Progenitor cell of endocrine pancreas (in vitro differentiated cells): ENCODE data around the gene FBXO48. TPM values are rescaled to one million over a fixed set of nuclear protein-coding genes. Genes with fewer than 3 reads are reported as not detected.
"Not testable (repeated sequence)": the region's sequence is repeated elsewhere in the genome, so short reads cannot be mapped to it uniquely, and the experiment has no call there.

ENCODE experiments used
- DNase-seq: peaks from one replicate; pipeline ENCODE4 v3.0.0; 2021; ENCODE audit warnings: low spot score; ENCODE audit not compliant: unreplicated experiment
- H3K27ac Mint-ChIP-seq: 2 replicates; pipeline ENCODE4 v1.8.0; 2021; ENCODE audit warnings: mild to moderate bottlenecking, moderate library complexity, mixed read lengths
- H3K27me3 Mint-ChIP-seq: 2 replicates; pipeline ENCODE4 v1.8.0; 2021; ENCODE audit warnings: mixed read lengths
- H3K36me3 Mint-ChIP-seq: 2 replicates; pipeline ENCODE4 v1.8.0; 2022; ENCODE audit warnings: mixed read lengths; ENCODE audit not compliant: insufficient read depth
- H3K4me1 Mint-ChIP-seq: 2 replicates; pipeline ENCODE4 v1.8.0; 2021; ENCODE audit warnings: low read depth, mixed read lengths
- H3K4me3 Mint-ChIP-seq: 2 replicates; pipeline ENCODE4 v1.8.0; 2021; ENCODE audit warnings: low read depth, mild to moderate bottlenecking, moderate library complexity, mixed read lengths
- H3K9me3 Mint-ChIP-seq: 2 replicates; pipeline ENCODE4 v1.8.0; 2021; ENCODE audit warnings: low read depth, mixed read lengths
- total RNA-seq: library from RNA; stranded (reverse); gene quantifications from 2 replicates; pipeline ENCODE4 v1.2.1, GENCODE V29; 2021
- TF ChIP-seq, protein P1 (sequence below): fragments of 200-600 bp; sonication (generic); IDR thresholded peaks from one replicate; pipeline ENCODE4 v1.5.0; 2021; ENCODE audit warnings: antibody characterized with exemption, mild to moderate bottlenecking; ENCODE audit not compliant: unreplicated experiment

FBXO48 gene
- total RNA-seq, 1 donor from 2014 or later, result 1.5 TPM

- no peak overlapping the region for H3K4me3 Mint-ChIP-seq
- peaks cover 7% of the 10 kb centered on the region for H3K9me3 Mint-ChIP-seq
- TF ChIP-seq, protein P1, sequence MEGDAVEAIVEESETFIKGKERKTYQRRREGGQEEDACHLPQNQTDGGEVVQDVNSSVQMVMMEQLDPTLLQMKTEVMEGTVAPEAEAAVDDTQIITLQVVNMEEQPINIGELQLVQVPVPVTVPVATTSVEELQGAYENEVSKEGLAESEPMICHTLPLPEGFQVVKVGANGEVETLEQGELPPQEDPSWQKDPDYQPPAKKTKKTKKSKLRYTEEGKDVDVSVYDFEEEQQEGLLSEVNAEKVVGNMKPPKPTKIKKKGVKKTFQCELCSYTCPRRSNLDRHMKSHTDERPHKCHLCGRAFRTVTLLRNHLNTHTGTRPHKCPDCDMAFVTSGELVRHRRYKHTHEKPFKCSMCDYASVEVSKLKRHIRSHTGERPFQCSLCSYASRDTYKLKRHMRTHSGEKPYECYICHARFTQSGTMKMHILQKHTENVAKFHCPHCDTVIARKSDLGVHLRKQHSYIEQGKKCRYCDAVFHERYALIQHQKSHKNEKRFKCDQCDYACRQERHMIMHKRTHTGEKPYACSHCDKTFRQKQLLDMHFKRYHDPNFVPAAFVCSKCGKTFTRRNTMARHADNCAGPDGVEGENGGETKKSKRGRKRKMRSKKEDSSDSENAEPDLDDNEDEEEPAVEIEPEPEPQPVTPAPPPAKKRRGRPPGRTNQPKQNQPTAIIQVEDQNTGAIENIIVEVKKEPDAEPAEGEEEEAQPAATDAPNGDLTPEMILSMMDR, result no peak
- H3K27me3 Mint-ChIP-seq, result no peaks in the 10 kb centered on the region
- no peak overlapping the region for H3K27ac Mint-ChIP-seq
- H3K4me1 Mint-ChIP-seq, result peaks cover 3% of the 10 kb centered on the region
- no peak for DNase-seq
- peaks cover 12% of the 10 kb centered on the region for H3K36me3 Mint-ChIP-seq
These were observed 32.0 kb upstream of the FBXO48 start for GRCh38 chr2:68499133-68499532.

DNA sequence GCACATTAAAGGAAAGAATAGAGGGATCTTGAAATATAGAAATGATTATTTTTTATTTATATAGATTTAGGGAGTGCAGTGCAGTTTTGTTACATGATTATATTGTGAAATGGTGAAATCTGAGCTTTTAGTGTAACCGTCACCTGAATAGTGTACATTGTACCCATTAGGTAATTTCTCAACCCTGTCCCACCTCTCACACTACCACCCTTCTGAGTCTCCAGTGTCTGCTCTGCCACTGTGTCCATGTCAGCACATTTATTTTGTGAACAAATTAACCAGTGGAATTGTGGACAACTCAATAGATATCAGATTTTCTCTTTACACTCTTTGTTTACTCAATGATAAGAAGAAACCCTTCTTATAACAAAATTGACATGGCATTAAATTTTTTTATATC lies 24.5 kb upstream of the FBXO48 start:
- no peak for DNase-seq
- Mint-ChIP-seq H3K4me1 (peaks cover 3% of the 10 kb centered on the region), H3K9me3 (peaks cover 9% of the 10 kb centered on the region), H3K27me3 (no peaks in the 10 kb centered on the region), H3K27ac (no peak overlapping the region), H3K36me3 (peaks cover 9% of the 10 kb centered on the region), H3K4me3 (no peak overlapping the region)
- TF ChIP-seq, protein P1, result no peak

- Mint-ChIP-seq H3K4me3 (no peak overlapping the region), H3K9me3 (peaks cover 6% of the 10 kb centered on the region), H3K27ac (no peak overlapping the region), H3K27me3 (no peaks in the 10 kb centered on the region), H3K4me1 (peaks cover 3% of the 10 kb centered on the region), H3K36me3 (peaks cover 1% of the 10 kb centered on the region)
- DNase-seq, result no peak
- TF ChIP-seq, protein P1, result no peak
These were observed 22.2 kb upstream of the FBXO48 start for GRCh38 chr2:68489282-68489681.

- H3K27ac Mint-ChIP-seq, DNase-seq, H3K4me1 Mint-ChIP-seq, H3K4me3 Mint-ChIP-seq, H3K27me3 Mint-ChIP-seq, H3K9me3 Mint-ChIP-seq, H3K36me3 Mint-ChIP-seq: not testable (repeated sequence)
These were observed 21.5 kb upstream of the FBXO48 start for GRCh38 chr2:68488605-68489004.

GRCh38 chr2:68487773-68488355 lies 20.8 kb upstream of the FBXO48 start:
- DNase-seq, result no peak
- TF ChIP-seq, protein P1, result peak; percentile 56
- no peaks in the 10 kb centered on the region for H3K36me3 Mint-ChIP-seq
- H3K4me3 Mint-ChIP-seq, result no peak overlapping the region
- H3K27ac Mint-ChIP-seq, result no peak overlapping the region
- no peaks in the 10 kb centered on the region for H3K27me3 Mint-ChIP-seq
- peaks cover under 1% of the 10 kb centered on the region for H3K9me3 Mint-ChIP-seq
- H3K4me1 Mint-ChIP-seq, result peaks cover 3% of the 10 kb centered on the region

GRCh38 chr2:68483011-68483410 lies 15.9 kb upstream of the FBXO48 start:
- Mint-ChIP-seq H3K36me3 (peaks cover 5% of the 10 kb centered on the region), H3K27me3 (no peaks in the 10 kb centered on the region), H3K9me3 (peaks cover 7% of the 10 kb centered on the region), H3K4me1 (peaks cover 7% of the 10 kb centered on the region), H3K27ac (no peak overlapping the region), H3K4me3 (no peak overlapping the region)
- no peak for DNase-seq
- TF ChIP-seq, protein P1, result no peak
